GM21723 (cell line): ENCODE data around the gene RBPMS2.

Experiments used
- ATAC-seq: cut with Tn5 transposase; IDR thresholded peaks from one replicate; pipeline ENCODE4 v1.9.1; 2021; ENCODE audit warnings: mild to moderate bottlenecking, moderate library complexity; ENCODE audit not compliant: unreplicated experiment

The RBPMS2 gene

GRCh38 chr15:64783796-64784195, 8.4 kb upstream of the RBPMS2 start:
- ATAC-seq: no peak

DNA sequence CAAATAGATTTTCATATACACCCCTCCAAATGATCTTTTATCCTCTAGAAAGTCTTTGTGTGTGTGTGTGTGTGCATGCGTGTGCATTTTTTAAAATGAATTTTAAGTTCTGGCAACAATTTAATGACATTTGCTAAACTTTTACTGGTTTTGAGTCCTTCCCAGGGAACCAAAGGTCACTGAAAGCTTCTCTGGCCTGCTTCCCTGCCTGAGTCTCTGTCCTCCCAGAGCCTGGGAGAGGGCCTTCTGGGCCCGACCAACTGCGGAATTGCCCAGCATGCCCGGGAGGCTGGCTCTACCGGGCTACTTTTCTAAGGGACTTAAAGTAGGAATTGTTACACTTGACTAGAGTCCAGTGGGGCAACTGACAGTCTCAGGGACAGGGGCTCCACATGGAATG, 7.4 kb upstream of the RBPMS2 start:
- ATAC-seq: no peak

DNA sequence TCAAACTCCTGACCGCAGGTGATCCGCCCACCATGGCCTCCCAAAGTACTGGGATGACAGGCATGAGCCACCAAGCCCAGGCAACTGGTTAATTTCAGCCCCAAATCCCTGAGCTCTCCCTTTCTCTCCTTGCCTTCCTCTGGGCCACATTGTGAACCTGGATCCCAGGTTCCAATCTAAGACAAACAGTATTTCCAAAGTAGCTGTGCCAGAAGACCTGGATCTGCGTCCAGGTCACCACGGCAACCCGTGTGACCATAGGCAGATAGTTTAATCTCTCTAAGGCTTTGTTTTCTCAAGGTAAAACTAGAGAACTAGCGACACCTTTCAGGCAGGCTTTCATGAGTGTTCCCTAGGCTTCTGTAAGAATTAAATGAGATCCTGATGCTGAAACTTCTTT, 5.9 kb upstream of the RBPMS2 start:
- no peak for ATAC-seq

GRCh38 chr15:64780600-64781156, 5.3 kb upstream of the RBPMS2 start:
- no peak for ATAC-seq

GRCh38 chr15:64779630-64780029, 4.2 kb upstream of the RBPMS2 start:
- no peak for ATAC-seq

GRCh38 chr15:64779024-64779423, 3.6 kb upstream of the RBPMS2 start:
- ATAC-seq: no peak

DNA sequence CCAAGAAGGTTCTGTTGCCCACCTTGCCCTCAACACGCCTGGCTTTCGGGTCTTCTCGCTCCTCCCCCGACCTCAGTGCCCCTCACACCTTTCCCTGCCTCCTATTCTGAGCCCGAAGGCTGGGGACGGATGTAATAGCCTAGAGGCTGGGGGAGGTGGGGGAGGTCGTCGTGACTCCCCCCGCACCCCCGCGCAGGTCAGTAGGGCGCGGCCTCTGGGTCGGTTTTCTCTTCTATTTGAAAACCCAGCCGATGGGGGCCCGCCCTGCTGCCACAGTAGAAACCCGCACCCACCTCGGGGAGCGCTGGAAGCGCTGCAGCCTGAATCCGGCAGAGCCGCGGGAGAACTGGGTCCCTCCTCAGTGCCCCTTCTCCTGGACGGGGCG, 1.0 kb upstream of the RBPMS2 start:
- ATAC-seq: no peak

GRCh38 chr15:64774629-64775493, 528 bp downstream of the RBPMS2 start:
- no peak for ATAC-seq

- ATAC-seq: no peak
These were observed 1.3 kb downstream of the RBPMS2 start for GRCh38 chr15:64774037-64774628.

GRCh38 chr15:64773606-64774005, 1.8 kb downstream of the RBPMS2 start:
- ATAC-seq: no peak

GRCh38 chr15:64772964-64773363, 2.4 kb downstream of the RBPMS2 start:
- no peak for ATAC-seq

DNA sequence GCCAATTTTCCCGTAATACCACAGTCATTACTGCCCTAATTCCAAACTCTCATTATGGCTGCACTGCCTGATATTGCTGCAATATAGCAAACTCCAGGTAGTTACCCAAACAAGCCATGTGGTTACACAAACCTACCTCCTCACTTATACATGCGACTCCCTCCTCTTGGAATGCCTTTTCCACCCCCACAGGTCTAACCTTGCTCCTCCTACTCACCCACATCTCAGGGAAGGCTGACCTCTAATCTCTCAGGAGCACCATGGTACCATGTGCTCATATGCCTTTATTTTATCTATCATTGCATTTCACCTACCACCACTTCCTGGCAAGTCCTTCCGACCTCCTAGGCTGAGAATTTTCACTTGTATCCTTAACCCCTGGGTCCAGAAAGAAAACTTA, 2.9 kb downstream of the RBPMS2 start:
- no peak for ATAC-seq

- no peak for ATAC-seq
These were observed 4.8 kb downstream of the RBPMS2 start for GRCh38 chr15:64770626-64771025.

DNA sequence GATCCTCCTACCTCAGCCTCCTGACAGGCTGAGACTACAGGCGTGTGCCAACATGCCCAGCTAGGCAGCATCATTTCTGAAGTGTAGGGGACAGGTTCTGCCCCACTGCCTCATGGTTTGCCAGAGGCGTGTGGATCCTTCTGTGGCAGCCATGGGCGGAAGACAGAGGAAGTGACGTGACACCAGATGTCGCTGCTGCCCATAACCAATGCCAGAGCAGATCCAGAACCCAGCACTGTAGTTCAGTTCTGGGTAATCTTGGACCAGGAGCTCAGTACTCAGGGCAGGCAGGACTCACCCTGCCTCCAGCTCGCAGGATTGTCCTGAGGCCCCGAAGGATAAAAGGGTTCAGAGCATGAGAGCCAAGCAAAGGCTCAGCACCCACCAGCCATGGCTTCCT, 8.2 kb downstream of the RBPMS2 start:
- ATAC-seq: no peak

DNA sequence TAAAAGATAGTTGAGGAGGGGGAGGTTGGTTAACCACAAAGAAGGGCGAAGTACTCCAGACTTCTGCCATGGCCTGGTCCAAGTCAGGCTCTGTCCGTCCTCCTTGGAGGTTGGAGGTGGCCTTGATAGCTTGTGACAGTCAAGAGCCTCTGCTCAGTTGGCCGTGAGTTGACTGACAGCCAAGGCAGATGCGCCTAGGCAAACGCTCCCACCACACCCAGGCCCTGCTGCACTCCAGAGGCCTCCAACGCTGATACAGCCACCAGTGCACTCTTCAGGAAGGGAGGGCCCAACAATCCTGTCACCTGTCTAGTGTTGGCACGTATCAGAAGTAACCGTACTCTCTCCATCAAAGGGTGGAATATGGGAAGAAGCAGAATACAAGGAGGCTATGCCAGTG, 9.3 kb downstream of the RBPMS2 start:
- ATAC-seq: no peak

DNA sequence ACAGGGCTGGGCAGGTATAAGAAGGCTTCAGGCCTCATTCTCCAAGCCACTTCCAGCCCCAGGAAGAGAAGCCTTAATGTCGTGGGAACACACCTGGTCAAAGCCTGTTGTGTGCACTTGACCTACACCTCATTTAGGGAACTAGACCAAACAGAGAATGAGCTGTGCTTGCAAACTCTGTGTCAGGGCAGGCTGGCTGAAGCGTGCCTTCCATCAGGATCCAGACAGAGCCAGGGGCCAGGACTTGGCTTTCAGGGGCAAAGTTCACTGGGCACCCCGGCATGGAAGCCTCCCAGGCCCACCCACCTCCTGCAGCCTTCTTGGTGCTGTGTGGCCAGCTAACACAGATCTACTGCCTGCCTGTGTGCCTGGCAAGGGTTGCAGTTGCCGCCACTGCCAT, 11.5 kb downstream of the RBPMS2 start:
- no peak for ATAC-seq

DNA sequence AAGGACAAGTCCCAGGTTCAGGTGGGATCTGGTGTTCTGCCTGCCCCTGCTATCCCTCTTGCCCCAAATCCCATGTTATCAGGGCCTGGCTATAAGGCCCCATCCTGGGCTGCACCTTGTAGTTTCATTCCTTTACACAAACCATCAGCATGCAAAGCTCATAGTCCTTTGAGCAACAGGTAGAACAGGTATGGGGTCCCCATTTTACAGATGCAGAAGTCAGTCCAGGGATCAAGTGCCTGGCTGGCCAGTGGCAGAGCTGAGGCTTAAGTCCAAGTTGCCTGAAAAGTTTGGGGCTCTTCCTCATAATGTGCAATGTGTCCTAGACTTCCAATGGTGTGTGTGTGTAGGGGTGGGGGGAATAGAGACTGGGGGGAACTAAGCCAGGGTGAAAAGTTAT, 11.9 kb downstream of the RBPMS2 start:
- ATAC-seq: no peak

DNA sequence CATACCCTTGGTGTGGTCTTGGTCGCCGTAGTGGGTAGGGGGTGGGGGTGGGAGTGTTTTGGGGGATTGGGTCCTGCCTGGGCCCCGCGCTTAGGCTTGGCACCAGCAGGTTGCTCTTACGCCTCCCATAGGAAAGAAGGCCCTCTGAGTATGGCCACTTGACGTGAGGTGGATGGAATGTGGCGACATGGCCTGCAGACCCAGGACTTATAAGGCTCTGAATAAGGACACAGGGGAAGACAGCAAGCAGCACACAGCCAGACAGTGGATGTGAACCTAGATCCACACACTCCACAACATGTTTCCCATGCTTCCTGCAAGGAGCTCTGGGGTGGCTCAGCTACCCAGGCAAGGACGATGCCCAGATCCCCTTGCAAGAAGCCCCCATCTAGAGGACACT, 12.4 kb downstream of the RBPMS2 start:
- no peak for ATAC-seq

DNA sequence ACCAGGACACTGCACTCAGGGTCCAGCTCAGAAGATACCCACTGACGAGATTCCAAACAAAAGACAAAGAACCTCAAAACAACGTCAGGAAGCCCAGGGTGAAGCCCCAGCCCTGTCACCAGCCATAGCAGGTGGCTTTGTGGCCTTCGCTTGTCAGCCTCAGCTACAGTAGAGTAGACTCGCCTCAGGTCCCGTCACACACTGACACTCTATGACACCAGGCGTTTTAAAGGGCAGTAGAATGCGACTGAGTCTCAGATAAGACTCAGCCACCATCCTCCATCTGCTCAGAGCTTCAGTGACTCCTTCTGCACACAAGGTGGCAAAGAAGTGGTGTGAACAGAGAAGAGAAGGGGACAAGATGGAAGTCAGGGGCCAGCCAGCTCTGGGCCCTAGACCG, 12.8 kb downstream of the RBPMS2 start:
- no peak for ATAC-seq

GRCh38 chr15:64761156-64761555, 14.2 kb downstream of the RBPMS2 start:
- no peak for ATAC-seq

DNA sequence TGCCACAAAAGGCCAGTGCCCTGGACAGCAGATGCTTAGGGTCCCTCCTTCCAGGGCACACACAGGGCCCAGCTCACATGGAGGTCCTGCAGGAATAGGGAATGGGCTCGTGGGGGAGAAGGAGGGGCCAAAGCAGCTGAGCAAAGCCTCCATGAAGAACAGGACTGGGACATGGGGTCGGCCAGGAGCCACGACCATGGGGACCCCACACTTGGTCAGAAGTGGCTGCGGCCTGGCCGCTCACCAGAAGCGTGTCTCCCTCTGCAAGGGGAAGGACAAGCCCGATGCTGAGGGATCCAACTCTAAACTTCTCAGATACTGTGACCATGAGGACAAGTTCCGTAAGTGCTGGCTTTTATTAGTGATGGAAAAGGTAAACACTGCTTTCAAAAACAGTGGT, 15.3 kb downstream of the RBPMS2 start:
- no peak for ATAC-seq

DNA sequence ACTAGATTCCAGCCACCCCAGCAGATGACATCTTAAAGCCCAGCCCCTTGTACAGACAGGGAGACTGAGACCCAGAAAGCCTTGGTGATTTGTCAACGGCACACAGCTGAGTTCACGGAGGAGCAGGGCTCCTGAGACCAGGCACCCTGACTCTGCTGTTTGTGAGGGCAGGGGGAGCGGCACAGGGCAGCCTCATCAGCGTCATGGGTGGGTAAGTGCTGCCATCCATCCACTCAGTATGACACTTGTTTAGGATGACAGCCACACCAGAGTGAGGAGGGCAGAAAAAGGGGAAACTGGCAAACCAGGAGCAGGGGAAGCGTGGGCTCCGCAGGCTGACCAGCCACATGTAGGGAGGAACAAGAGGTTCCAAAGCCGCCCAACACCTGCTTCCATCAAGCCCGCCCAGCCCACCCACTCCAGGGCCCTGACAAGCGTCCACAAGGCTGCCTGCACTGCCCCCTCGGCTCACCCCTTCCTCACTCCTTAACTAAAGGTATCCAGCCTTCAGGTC, 19.9 kb downstream of the RBPMS2 start:
- no peak for ATAC-seq
